DMS53 (cell line): Measurements from ENCODE around the gene STK38L.

Source experiments
- DNase-seq: peaks from one replicate; lab custom pipeline; 2025; lab: John Stamatoyannopoulos, UW

STK38L gene

DNA sequence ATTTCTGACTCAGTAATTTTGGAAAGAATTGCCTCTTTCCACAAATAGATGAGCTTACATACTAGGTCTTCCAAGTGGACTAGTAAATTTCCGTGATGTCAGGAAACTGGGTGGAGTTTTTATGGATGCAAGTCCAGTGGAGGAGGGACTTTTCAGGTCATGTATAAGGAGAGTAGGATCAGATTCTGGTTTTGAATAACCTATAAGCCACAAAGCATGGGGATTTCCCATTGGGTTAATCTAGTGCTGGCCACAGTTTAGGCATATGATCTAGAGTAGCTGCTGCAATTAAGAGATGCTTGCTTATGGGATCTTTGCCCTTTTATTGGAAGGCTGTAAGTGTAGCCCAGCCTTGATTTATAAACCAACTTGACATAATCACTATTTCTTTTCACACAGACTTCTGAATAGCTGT is 33.8 kb downstream of the STK38L start:
- peak; percentile 48 for DNase-seq

- peak; percentile 65 for DNase-seq
Measured at GRCh38 chr12:27279826-27280225, 35.7 kb downstream of the STK38L start.

DNA sequence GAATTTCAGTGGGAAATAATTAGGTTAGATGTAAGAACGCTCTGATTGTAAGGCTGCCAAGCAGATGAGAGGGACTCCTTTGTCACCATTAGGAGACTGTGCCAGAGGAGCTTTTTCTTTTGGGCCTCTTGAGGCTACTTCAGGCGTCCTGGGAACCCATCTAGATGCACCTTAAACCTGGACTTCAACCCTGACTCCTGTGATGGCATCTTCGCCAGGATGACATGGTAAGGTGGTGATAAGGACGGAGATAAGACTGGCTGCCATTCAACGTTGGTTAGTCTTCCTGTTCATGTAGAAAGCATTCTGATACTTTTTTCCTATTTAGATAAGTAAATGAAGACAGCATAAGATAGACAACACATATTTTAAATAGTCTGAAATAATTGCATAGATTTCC is 36.3 kb downstream of the STK38L start:
- no peak for DNase-seq

- no peak for DNase-seq
Measured at GRCh38 chr12:27282754-27283153, 38.7 kb downstream of the STK38L start.

GRCh38 chr12:27284021-27284420 is 39.9 kb downstream of the STK38L start:
- no peak for DNase-seq

DNA sequence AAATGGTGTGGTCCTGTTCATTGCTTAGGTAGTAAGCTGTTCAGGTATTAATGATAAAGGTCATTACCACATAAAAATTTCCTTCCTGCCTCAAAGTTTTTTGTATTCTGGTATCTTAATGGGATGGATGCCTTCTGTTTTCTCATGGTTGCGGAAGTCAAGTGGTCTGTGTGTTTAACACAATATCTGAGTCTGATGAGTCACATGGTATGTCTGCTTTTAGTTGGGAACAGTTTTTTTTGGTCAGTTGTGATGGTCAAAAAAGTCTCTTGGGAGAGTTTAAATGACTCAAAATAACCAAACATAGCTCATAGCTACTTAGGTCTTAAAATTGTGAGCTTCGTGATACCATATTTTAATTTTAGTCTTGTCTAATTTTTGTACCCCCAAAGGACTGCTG is 40.7 kb downstream of the STK38L start:
- peak; percentile 54 for DNase-seq

DNA sequence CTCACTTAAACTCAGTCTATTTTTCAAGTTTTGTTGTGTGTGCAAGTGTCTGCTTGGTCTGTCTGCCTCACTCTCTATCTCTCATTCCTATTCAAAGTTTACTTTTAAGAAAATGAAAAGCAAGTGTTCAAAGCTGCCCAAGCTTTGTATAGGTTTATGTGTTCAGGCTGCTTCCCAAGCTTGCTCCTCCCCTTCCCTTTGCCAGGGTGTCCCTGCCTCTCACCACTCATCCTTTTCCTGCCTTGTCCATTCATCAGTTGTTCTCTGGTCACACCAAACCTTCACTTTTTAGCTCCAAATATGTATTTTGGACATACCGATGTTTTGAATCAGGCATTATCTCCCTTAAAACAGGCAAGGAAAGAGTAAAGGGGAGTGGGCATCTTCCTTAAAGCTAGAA is 41.3 kb downstream of the STK38L start:
- DNase-seq, result peak; percentile 19

DNA sequence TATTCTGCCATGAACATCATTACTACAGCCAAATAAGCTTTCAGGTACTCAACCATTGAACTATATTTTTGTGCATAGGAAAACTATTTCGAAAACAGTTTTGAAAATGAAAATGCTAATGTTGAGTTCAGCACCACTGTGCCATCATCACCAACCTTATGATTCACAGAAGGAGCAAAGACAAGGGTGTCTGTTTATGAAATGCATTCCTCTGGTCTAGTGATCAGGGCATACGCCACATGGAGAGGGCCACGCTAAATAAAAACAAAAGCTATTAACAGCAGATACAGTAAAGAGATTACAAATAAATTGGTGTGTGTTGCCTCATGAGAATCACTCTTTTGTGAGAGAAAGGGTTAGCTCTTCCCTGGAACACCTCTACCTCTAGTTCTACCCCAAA is 45.3 kb downstream of the STK38L start:
- DNase-seq, result no peak

GRCh38 chr12:27290501-27291168 is 46.5 kb downstream of the STK38L start:
- no peak for DNase-seq

DNA sequence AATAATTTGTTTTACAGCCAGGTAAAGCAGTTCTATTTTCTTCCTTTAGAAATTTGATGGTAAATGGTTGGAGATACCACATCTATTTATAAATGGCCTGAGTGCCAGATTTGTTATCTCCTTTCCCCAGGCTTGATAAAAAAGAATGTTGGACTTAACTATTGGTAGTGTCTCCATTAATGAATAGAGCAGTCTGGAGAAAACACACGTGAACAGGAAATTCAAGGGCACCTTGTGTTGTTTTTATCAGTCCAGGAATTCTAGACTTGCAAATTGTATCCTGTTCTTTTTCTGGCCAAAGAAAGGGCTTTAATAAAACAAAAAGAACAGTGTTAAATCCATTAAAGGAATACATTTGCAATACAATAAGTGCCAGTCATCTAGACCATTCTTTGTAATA is 47.8 kb downstream of the STK38L start:
- DNase-seq, result peak; percentile 19

- DNase-seq, result peak; percentile 64
Measured at GRCh38 chr12:27292718-27293117, 48.6 kb downstream of the STK38L start.

- DNase-seq, result no peak
Measured at GRCh38 chr12:27293463-27293862, 49.4 kb downstream of the STK38L start.

DNA sequence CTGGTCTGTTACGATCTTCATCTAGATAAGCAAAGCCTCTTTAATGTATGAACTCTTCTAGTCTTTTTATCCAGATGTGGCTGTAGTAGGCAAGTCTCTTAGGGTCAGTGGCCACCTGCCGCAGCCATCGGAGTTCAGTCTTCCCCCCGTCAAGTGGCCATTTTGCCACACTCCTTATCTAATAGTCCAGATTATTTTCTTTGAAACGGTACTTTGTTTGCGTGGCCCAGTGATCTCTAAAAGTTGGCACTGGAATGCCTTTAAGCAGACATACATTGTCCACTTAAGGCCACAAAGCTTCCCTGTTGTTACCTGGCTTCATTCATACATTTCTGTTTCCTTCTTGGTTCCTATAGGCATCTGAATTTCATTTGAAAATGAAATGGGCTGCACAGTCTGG is 52.6 kb downstream of the STK38L start:
- no peak for DNase-seq

DNA sequence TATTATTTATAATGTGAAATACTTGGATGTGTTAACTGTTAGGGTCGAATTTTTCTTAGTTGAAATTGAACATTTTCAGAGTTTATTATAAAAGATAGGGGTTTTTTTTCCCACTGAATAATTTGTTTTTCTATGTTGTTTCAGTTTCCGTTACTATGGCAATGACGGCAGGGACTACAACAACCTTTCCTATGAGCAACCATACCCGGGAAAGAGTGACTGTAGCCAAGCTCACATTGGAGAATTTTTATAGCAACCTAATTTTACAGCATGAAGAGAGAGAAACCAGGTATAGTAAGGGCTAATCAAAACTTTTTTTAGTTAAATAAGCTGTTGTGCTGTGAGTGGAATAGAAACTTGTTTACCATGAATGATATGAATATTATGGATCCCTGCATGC is 53.5 kb downstream of the STK38L start:
- DNase-seq, result no peak

DNA sequence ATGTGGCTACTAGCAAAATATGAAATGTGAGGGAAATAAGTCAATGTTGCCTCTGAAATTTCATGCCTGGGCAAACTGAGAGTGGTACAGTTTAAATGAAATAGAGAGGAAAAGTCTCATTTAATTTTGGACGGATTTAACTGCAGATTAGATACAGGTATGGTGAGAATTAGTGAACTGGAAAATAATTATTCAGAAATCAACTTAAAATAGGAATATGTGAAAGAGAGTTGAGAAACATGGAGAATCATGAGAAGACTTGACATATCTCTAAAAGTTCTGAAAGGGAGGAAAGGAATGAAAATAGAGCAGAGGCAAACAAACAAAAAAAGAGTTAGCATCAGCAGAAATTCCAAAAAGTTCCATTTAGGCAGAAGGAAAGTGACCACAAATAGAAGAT is 55.0 kb downstream of the STK38L start:
- DNase-seq, result no peak

GRCh38 chr12:27300226-27300625 is 56.1 kb downstream of the STK38L start:
- DNase-seq, result no peak

DNA sequence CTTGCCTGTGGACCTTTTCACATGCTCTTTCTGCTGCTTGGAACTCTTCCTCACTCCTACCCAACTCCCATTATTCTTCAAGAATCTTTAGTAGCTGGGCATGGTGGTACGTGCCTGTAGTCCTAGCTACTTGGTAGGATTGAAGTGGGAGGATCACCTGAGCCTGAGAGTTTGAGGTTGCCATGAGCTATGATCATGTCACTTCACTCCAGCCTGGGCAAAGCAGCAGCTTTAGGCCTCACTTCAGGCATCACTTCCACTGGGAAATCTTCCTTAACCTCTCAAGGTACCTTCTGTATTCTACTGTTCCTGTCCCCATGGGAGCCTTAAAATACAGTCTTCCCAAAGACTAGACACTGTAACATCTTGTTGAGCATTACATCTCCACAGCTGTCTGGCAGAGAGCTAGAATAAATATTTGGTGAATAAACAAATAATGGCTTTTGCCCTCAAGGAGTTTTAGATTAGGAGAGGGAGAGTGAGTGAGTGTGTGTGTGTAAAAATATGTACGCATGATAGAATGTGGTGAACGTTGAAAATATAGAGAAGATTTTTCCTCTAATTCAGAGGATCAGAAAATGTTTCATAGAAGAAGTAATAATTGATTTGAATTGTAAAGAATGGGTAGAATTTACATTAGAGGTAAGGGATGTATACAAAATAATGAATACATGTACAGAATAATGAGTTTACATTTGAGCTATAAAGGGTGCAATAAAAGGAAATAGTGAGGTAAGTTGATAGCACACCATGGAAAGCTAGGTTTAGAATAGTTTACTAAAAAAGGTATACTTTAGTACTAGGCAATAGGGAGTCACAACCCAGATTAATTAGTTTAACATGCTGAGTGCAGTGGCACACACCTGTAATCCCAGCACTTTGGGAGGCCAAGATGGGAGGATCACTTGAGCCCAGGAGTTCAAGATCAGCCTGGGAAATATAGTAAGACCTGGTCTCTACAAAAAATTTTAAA is 59.3 kb downstream of the STK38L start:
- DNase-seq, result peak; percentile 90

GRCh38 chr12:27304856-27305255 is 60.8 kb downstream of the STK38L start:
- DNase-seq, result peak; percentile 19

- DNase-seq, result peak; percentile 82
Measured at GRCh38 chr12:27305673-27306456, 61.8 kb downstream of the STK38L start.

- no peak for DNase-seq
Measured at GRCh38 chr12:27309293-27309994, 65.4 kb downstream of the STK38L start.

GRCh38 chr12:27309995-27310315 is 65.9 kb downstream of the STK38L start:
- no peak for DNase-seq

DNA sequence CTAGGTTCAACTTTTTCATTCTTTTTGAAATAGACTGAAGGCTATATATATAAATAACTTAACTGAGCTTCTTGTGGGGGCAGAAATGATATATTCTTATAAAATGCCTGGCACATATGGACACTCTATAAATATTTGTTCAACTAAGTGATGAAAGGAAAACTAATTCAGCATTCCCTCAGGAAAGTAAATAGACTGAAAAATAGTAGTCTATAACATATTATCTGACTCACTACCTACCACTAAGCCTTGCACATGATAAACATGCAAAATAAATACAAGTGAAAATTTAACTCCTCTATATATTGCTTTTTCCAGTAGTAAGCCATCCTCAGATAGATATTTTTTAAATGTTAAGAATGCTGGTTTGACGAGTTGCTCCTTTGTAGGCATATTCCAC is 72.9 kb downstream of the STK38L start:
- peak; percentile 38 for DNase-seq
